ENCODE results near the gene CDC42EP3.
A peak's percentile ranks its signal among the peaks of the same experiment; 100 is the strongest.

The CDC42EP3 gene

DNA sequence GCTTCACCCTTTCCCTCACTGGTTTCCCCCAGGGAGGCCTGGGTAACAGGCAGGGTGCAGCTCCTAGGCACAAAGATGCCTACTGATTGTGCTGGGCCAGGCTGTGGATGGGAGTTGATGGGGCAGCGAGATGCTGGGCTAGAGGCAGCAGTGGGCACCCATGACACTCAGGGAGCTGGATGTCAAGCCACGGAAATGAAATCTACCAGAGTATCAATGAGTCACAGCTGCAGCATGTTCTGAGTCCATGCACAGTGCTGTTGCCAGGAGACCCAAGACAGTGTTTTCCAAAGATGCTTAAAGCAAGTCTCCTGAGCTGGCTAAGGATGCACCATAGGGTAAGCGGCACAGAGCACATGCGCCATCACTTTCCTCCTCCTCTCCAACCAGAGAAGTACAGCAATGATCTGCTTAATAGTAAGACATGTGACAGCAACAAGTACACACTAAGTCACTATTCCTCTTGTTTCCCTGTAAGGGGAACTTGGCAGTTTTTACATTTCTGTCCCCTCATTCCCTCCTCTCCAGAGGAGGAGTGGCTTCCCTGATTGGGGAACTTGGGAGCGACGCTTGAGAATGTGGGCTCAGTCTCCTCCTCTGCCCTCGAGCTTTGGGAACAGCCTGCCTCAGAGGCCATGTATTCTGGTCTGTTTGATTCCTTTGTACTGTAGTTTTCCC, 57.2 kb downstream of the CDC42EP3 start:
- DNase-seq, result no peak

- DNase-seq, result no peak
Observed at GRCh38 chr2:37612382-37612781, 59.1 kb downstream of the CDC42EP3 start.

DNA sequence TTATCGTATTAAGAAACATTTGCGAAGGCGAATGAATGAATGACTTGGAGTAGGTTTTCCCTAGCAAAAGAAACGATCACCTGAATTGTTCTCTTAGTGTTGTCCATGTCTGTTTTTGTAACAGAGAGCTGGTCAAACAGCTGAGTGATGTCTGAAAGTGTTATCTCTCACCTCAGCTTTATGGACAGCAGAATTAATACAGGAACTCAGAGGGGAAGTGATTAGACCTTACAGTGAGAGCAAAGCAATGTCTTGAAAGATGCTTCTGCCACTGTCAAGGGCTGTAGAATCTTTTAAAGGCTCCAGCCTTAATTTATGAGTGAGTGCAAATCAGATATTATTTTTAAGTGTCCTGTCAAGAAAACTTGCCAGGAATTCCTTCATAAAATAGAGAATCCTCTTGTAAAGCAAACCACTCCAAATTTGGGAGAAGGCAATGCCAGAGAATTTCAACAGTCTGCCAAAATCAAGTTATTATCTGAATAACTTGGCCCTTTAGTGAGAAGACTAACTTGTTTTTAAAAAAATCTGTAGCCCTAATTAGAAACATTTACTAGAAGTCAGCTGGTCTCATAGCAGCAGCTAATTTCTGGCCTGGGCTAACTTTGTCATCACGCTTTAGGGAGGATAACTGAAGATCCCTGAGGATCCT, 60.7 kb downstream of the CDC42EP3 start:
- no peak for DNase-seq

DNA sequence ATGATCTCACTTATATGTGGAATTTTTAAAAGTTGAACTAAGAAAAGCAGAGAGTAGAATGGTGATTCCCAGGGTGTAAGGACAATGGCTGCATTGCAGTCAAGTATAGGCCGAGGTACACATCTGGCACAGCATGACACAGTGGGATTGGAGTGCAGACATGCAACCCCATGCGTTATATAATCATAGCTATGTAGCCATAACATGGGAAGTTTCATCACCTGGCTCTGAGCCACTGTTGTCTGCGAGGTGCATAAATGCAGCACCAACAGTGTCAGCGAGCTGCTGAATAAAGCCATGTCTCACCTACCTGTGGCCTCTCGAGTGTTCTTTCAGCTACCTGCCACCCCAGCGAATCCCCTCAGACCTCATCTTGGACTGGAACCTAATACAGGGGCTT, 61.7 kb downstream of the CDC42EP3 start:
- DNase-seq, result no peak

DNA sequence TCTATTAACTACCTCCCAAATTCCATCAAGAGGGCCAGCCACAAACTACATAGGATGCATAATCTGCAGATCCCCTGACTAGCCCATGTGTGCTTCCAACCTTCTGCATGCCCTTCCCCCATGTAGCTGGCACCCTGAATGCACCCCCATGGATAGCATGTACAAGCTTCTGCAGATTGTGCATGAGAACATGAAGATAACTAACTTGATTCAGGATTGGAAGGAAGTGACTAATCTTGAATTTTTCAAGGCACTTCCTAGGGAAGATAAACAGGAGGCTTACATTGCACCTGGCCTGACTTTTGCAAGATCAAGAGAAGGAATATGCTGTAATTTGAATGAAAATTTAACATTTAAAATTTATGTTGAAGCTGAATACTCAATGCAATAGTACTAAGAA, 66.7 kb downstream of the CDC42EP3 start:
- DNase-seq, result no peak

DNA sequence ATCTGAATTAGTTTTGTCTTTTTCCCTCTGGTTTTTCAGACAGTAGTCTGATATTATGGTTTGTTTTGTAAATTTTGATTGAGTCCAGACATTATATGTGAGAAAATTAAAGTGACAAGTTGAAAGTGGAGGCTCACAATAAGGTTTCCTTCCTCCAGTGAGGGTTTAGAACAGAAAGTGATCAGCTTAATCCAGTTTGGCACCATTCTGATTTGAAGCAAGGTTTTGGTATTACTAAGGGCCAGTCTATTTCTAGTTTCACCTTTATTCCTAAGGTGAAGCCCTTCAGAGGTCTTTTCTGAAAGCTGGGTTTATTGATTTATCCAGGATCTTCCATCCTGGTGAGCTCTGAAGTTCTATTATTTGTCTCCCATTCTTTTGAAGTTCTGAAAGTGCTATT, 68.7 kb downstream of the CDC42EP3 start:
- DNase-seq, result no peak

GRCh38 chr2:37602040-37602439, 69.4 kb downstream of the CDC42EP3 start:
- DNase-seq, result no peak

DNA sequence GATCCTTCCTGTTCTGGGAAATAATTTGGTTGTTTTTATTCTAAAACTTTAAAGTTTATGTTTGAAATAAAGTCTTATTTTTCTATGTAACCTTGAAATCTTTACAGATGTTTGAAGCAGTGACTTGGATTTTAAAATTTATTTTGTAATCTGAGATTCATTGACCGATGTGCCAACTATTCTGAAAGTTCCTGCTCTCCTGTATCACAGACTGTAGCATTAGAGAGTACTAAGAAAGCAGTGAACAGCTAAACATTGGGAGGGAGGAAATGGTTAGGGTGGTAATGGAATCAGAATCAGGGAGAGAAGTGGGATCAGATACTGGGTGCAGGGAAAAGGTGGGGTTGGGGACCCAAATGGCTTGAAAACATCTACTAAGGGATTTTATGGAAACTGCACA, 69.9 kb downstream of the CDC42EP3 start:
- no peak for DNase-seq

DNA sequence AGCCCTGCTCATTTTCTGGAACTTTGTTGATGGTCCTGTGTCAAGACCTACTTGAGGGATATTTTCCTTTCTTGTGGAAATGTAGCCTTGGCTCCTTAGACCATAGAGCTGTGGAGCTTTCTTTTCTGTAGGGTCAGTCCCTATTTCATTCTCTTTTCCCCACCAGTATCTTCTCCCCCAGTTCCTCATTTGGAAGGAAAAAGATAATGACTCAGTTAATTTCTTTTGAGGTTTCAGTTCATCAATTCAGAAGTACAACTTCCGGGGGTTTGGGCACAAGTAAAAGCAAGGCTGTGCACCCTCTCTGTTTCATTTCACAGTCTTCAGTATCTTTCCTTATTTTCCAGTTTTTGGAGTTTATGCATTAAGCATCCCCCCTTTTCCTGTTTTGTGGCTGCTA, 70.7 kb downstream of the CDC42EP3 start:
- peak; percentile 90 for DNase-seq

GRCh38 chr2:37599688-37600525, 71.5 kb downstream of the CDC42EP3 start:
- no peak for DNase-seq

GRCh38 chr2:37593694-37594093, 77.7 kb downstream of the CDC42EP3 start:
- no peak for DNase-seq

DNA sequence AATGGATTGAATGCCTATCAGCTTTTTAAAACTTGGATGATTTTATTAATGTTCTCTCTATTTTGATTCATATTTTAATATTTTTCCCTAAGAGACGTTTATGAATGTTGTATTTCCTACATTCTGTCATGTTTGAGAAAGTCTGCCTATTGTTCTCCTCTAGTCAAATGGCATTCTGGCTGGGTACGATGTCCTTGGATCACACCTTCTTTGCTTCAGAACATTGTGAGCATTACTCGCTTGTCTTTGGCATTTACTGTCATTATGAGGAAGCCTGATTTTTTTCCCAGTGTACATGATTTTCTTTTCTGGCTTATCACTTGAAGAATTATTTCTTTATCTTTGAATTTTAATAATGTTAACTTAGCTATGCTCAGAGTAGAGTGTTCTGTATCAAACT, 78.4 kb downstream of the CDC42EP3 start:
- no peak for DNase-seq
